GM18519 (cell line): ENCODE measurements around the gene FBL.
"Not testable (repeated sequence)": the region's sequence is repeated elsewhere in the genome, so short reads cannot be mapped to it uniquely, and the experiment has no call there.

Experiments
- ATAC-seq: cut with Tn5 transposase; IDR thresholded peaks from one replicate; pipeline ENCODE4 v1.9.1; 2021; ENCODE audit warnings: mild to moderate bottlenecking, moderate library complexity; ENCODE audit not compliant: unreplicated experiment, low FRiP score

FBL gene

GRCh38 chr19:39826311-39826945, 19.8 kb downstream of the FBL start:
- no peak for ATAC-seq

GRCh38 chr19:39825531-39826076, 20.6 kb downstream of the FBL start:
- no peak for ATAC-seq

GRCh38 chr19:39825093-39825463, 21.1 kb downstream of the FBL start:
- ATAC-seq, result no peak

GRCh38 chr19:39824143-39825092, 21.8 kb downstream of the FBL start:
- no peak for ATAC-seq

- no peak for ATAC-seq
Measured at GRCh38 chr19:39823686-39824085, 22.5 kb downstream of the FBL start.

- no peak for ATAC-seq
Measured at GRCh38 chr19:39820696-39821095, 25.5 kb downstream of the FBL start.

- ATAC-seq, result no peak
Measured at GRCh38 chr19:39819786-39820185, 26.4 kb downstream of the FBL start.

GRCh38 chr19:39818626-39819097, 27.5 kb downstream of the FBL start:
- ATAC-seq, result no peak

- ATAC-seq, result no peak
Measured at GRCh38 chr19:39817888-39818561, 28.2 kb downstream of the FBL start.

GRCh38 chr19:39816287-39817048, 29.7 kb downstream of the FBL start:
- ATAC-seq, result no peak

GRCh38 chr19:39814595-39814994, 31.6 kb downstream of the FBL start:
- ATAC-seq, result no peak

- ATAC-seq, result not testable (repeated sequence)
Measured at GRCh38 chr19:39814111-39814510, 32.1 kb downstream of the FBL start.

GRCh38 chr19:39813264-39813993, 32.8 kb downstream of the FBL start:
- ATAC-seq, result no peak

- ATAC-seq, result no peak
Measured at GRCh38 chr19:39811064-39811463, 35.1 kb downstream of the FBL start.

GRCh38 chr19:39810424-39810823, 35.8 kb downstream of the FBL start:
- no peak for ATAC-seq

GRCh38 chr19:39809368-39809767, 36.8 kb downstream of the FBL start:
- no peak for ATAC-seq

GRCh38 chr19:39808688-39809087, 37.5 kb downstream of the FBL start:
- ATAC-seq, result not testable (repeated sequence)

GRCh38 chr19:39807846-39808364, 38.3 kb downstream of the FBL start:
- no peak for ATAC-seq

- no peak for ATAC-seq
Measured at GRCh38 chr19:39805104-39805503, 41.1 kb downstream of the FBL start.
